ENCODE results near the gene PPP2CA. TPM values are rescaled to one million over a fixed set of nuclear protein-coding genes. Genes with fewer than 3 reads are reported as not detected.

Gene PPP2CA
- total and polyA plus RNA-seq, 10 of the 15 experiments (the other 5 are each of a cell fraction or from before 2014, with no cell fraction given) = 18.6 to 385 (median 134) TPM

DNA sequence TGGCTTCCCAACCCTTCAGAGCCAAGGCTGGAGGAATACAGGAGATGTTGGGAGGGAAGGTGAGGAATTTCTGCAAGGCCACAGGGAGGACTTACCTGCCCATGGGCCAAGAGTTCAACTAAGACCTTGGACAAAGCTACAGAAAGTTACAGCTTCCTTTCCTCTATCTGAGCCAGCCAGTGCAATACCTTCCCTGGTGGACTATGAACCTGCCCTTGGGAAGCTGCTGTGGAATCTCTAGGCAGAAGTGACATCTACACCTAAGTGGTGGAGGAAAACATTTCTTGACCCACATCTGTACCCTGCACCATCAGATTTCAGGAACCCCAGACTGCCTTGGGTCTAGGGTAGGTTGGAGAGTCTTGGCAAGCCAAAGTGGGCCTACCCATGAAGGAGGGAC is 42.4 kb downstream of the PPP2CA start:
- Histone ChIP-seq H3K9me3 (replicated peaks; ENCODE audit: control insufficient read depth, insufficient read depth, low read length) (no peaks in the 10 kb centered on the region), H3K9ac (ENCODE audit: control insufficient read depth, insufficient read depth, low read length) (no peak overlapping the region), H3K4me2 (ENCODE audit: control insufficient read depth, insufficient read depth) (no peak overlapping the region), H2AFZ (ENCODE audit: control insufficient read depth, low read depth, low read length) (no peak overlapping the region), H3K4me3 (no peak overlapping the region), H4K20me1 (ENCODE audit: control insufficient read depth, insufficient read depth) (no peaks in the 10 kb centered on the region), H3K27me3 (replicated peaks in 1 of 2; ENCODE audit: control insufficient read depth in 2 of 2, insufficient read depth in 2 of 2, low read length in 1 of 2) (no peaks in the 10 kb centered on the region), H3K36me3 (ENCODE audit: control insufficient read depth in 2 of 2, insufficient read depth in 2 of 2, low read length in 1 of 2) (no peaks in the 10 kb centered on the region), H3K79me2 (ENCODE audit: control insufficient read depth, insufficient read depth, low read length) (no peaks in the 10 kb centered on the region), H3K4me1 (ENCODE audit: control insufficient read depth, insufficient read depth, low read length) (no peaks in the 10 kb centered on the region), H3K27ac (ENCODE audit: control insufficient read depth, insufficient read depth) (no peak overlapping the region)
- no peak for ATAC-seq
- BruUV-seq (replicated peaks) = no TSS peak
- ChIA-PET RAD21 (ENCODE audit: unreplicated experiment) (interaction anchor here (0.7 to 4.0 kb wide), 9 partner anchors 16 to 395 kb away, joined by 3 to 26 read pairs (median 6); partner anchors contain the start of gene CDKN2AIPNL), SMC1A (ENCODE audit: uncharacterized antibody, unreplicated experiment) (interaction anchor here (0.8 to 8.4 kb wide), 8 partner anchors 15 to 404 kb away, joined by 4 to 91 read pairs (median 4); no protein-coding TSS in a partner anchor), POLR2A (interaction anchor here (0.6 to 1.0 kb wide), 3 partner anchors 18 to 357 kb away, joined by 3 to 4 read pairs (median 3); no protein-coding TSS in a partner anchor), CTCF (interaction anchor here (0.6 to 9.2 kb wide), 31 partner anchors 8 to 723 kb away, joined by 3 to 99 read pairs (median 4); no protein-coding TSS in a partner anchor)
- TF ChIP-seq, protein P1, sequence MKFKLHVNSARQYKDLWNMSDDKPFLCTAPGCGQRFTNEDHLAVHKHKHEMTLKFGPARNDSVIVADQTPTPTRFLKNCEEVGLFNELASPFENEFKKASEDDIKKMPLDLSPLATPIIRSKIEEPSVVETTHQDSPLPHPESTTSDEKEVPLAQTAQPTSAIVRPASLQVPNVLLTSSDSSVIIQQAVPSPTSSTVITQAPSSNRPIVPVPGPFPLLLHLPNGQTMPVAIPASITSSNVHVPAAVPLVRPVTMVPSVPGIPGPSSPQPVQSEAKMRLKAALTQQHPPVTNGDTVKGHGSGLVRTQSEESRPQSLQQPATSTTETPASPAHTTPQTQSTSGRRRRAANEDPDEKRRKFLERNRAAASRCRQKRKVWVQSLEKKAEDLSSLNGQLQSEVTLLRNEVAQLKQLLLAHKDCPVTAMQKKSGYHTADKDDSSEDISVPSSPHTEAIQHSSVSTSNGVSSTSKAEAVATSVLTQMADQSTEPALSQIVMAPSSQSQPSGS (IDR thresholded peaks at IDR 0.05; ENCODE audit: low read length) = no peak
- TF ChIP-seq, protein P2, sequence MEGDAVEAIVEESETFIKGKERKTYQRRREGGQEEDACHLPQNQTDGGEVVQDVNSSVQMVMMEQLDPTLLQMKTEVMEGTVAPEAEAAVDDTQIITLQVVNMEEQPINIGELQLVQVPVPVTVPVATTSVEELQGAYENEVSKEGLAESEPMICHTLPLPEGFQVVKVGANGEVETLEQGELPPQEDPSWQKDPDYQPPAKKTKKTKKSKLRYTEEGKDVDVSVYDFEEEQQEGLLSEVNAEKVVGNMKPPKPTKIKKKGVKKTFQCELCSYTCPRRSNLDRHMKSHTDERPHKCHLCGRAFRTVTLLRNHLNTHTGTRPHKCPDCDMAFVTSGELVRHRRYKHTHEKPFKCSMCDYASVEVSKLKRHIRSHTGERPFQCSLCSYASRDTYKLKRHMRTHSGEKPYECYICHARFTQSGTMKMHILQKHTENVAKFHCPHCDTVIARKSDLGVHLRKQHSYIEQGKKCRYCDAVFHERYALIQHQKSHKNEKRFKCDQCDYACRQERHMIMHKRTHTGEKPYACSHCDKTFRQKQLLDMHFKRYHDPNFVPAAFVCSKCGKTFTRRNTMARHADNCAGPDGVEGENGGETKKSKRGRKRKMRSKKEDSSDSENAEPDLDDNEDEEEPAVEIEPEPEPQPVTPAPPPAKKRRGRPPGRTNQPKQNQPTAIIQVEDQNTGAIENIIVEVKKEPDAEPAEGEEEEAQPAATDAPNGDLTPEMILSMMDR (IDR thresholded peaks at IDR 0.05 in 2 of 3, conservative IDR thresholded peaks at IDR 0.05 in 1 of 3; ENCODE audit: control insufficient read depth in 2 of 3, extremely low read depth in 1 of 3, insufficient read depth in 1 of 3, low read depth in 3 of 3, low read length in 3 of 3) = no peak
- TF ChIP-seq NFXL1 (IDR thresholded peaks at IDR 0.05; ENCODE audit: borderline replicate concordance) = no peak
- no peak for DNase-seq (ENCODE audit: low read depth, low spot score)
- intact Hi-C loops (cut with micrococcal nuclease; ENCODE audit: unreplicated experiment) = no loop called here
- no peak for FAIRE-seq
- in situ Hi-C loops (cut with MboI) = no loop called here

Measured in GM12878 (cell line).